RPMI8226 (cell line): ENCODE measurements around the gene LEUTX.

Source experiments
- DNase-seq: peaks from one replicate; pipeline ENCODE4 v3.0.0-alpha.2; 2015

The LEUTX gene

GRCh38 chr19:39825093-39825463 is 46.4 kb downstream of the LEUTX start:
- no peak for DNase-seq

GRCh38 chr19:39825531-39826076 is 47.0 kb downstream of the LEUTX start:
- DNase-seq: no peak

GRCh38 chr19:39826311-39826945 is 47.8 kb downstream of the LEUTX start:
- no peak for DNase-seq

- no peak for DNase-seq
Measured at GRCh38 chr19:39827216-39827615, 48.6 kb downstream of the LEUTX start.

- DNase-seq: no peak
Measured at GRCh38 chr19:39828015-39828653, 49.5 kb downstream of the LEUTX start.

GRCh38 chr19:39828654-39829032 is 50.0 kb downstream of the LEUTX start:
- no peak for DNase-seq

- no peak for DNase-seq
Measured at GRCh38 chr19:39829702-39830275, 51.1 kb downstream of the LEUTX start.

GRCh38 chr19:39830406-39830805 is 51.8 kb downstream of the LEUTX start:
- DNase-seq: no peak

GRCh38 chr19:39830847-39831246 is 52.2 kb downstream of the LEUTX start:
- DNase-seq: no peak

GRCh38 chr19:39831679-39832078 is 53.0 kb downstream of the LEUTX start:
- DNase-seq: no peak

- DNase-seq: no peak
Measured at GRCh38 chr19:39832341-39833083, 53.9 kb downstream of the LEUTX start.

GRCh38 chr19:39833160-39833463 is 54.5 kb downstream of the LEUTX start:
- no peak for DNase-seq

- peak; percentile 9 for DNase-seq
Measured at GRCh38 chr19:39833464-39834286, 55.0 kb downstream of the LEUTX start, which contains the start of gene DYRK1B. Gene DYRK1B (minus strand): TSS chr19:39834162. CDS start chr19:39831867, 2,295 bp downstream.

- DNase-seq: no peak
Measured at GRCh38 chr19:39834287-39834841, 55.7 kb downstream of the LEUTX start.
